CD4-positive, alpha-beta T cell (primary cell): ENCODE data around the gene SCAF4. TPM values are rescaled to one million over a fixed set of nuclear protein-coding genes. Genes with fewer than 3 reads are reported as not detected.
"Not testable (repeated sequence)": the region's sequence is repeated elsewhere in the genome, so short reads cannot be mapped to it uniquely, and the experiment has no call there.

Experiments used
- ATAC-seq: fragments of 200-7000 bp; cut with Tn5 transposase; one replicate; pipeline ENCODE4 v1.10.0; 2022; ENCODE audit warnings: mild to moderate bottlenecking; ENCODE audit not compliant: poor library complexity
- CTCF ChIA-PET: fragments of 350-600 bp; sonication (Branson Sonifier 250); formaldehyde crosslinking; loops from one replicate; lab custom pipeline; 2021; ENCODE audit warnings: antibody characterized with exemption, inconsistent platforms; lab: Charles Lee
- POLR2A ChIA-PET: fragments of 350-600 bp; sonication (Branson Sonifier 250); formaldehyde crosslinking; loops from one replicate; lab custom pipeline; 2021; ENCODE audit warnings: antibody characterized with exemption, inconsistent platforms; lab: Charles Lee
- DNase-seq, 14 experiments: peaks; one replicate each; pipeline ENCODE4 v3.0.0-alpha.2; 2013 to 2020; ENCODE audit warnings: mixed read lengths in 2 of 14
- H3K27ac ChIP-seq, 2 donors: one replicate each; pipeline versions ENCODE4 v1.5.1 to v1.7.0; 2013; ENCODE audit warnings: low read length in 2 of 2, low read depth in 1 of 2, mild to moderate bottlenecking in 1 of 2
- H3K27me3 ChIP-seq, 2 experiments: 1 replicate in 1 of 2; 2 replicates in 1 of 2; pipeline versions ENCODE4 v1.6.1 to v1.7.0; 2013; ENCODE audit warnings: low read length in 2 of 2, control low read depth in 1 of 2, mild to moderate bottlenecking in 1 of 2, moderate library complexity in 1 of 2; ENCODE audit not compliant: insufficient read depth in 2 of 2, control insufficient read depth in 1 of 2
- H3K36me3 ChIP-seq: one replicate; pipeline ENCODE4 v1.6.1; 2013; ENCODE audit warnings: low read length, control low read depth; ENCODE audit not compliant: insufficient read depth
- H3K4me1 ChIP-seq: one replicate; pipeline ENCODE4 v1.6.1; 2013; ENCODE audit warnings: low read length, control low read depth; ENCODE audit not compliant: insufficient read depth
- H3K4me3 ChIP-seq: one replicate; pipeline ENCODE4 v1.5.1; 2013; ENCODE audit warnings: mild to moderate bottlenecking, low read length, moderate library complexity
- H3K9me3 ChIP-seq, 2 experiments: 1 replicate in 1 of 2; 2 replicates in 1 of 2; pipeline versions ENCODE4 v1.6.1 to v1.7.0; 2013; ENCODE audit warnings: low read length in 2 of 2, mild to moderate bottlenecking in 2 of 2, control low read depth in 1 of 2, moderate library complexity in 1 of 2; ENCODE audit not compliant: control insufficient read depth in 1 of 2, insufficient read depth in 1 of 2
- H3K27ac Mint-ChIP-seq: one replicate; pipeline ENCODE4 v1.8.0; 2020; ENCODE audit warnings: mixed read lengths
- H3K27me3 Mint-ChIP-seq: one replicate; pipeline ENCODE4 v1.8.0; 2021; ENCODE audit warnings: mixed read lengths
- H3K36me3 Mint-ChIP-seq: one replicate; pipeline ENCODE4 v1.8.0; 2021; ENCODE audit warnings: low read depth, mixed read lengths
- H3K4me1 Mint-ChIP-seq: one replicate; pipeline ENCODE4 v1.8.0; 2021; ENCODE audit warnings: low read depth, mixed read lengths
- H3K4me3 Mint-ChIP-seq: one replicate; pipeline ENCODE4 v1.8.0; 2020; ENCODE audit warnings: mild to moderate bottlenecking, mixed read lengths
- H3K9me3 Mint-ChIP-seq: one replicate; pipeline ENCODE4 v1.8.0; 2020; ENCODE audit warnings: mixed read lengths
- intact Hi-C, 2 experiments: fragments of 100-400 bp; cut with DNase I in 1 of 2; cut with micrococcal nuclease in 1 of 2; formaldehyde crosslinking; loops; one replicate each; pipeline versions ENCODE4 v1.15.1 to v1.9.0; 2023 to 2025; cut with DNase I, micrococcal nuclease
- total RNA-seq, 174 experiments: library from RNA in 2 of 174; stranded (reverse) in 2 of 174; gene quantifications; one replicate each; pipeline ENCODE4 v1.2.3 and lab custom pipeline; 2021 to 2026
- TF ChIP-seq, protein P1 (sequence below): fragments of 200-600 bp; IDR thresholded peaks from one replicate; pipeline ENCODE4 v1.8.0; 2022; ENCODE audit warnings: antibody characterized with exemption, mild to moderate bottlenecking

The SCAF4 gene
- total RNA-seq, 2 experiments from 2014 or later: 56.1 to 57.8 TPM

DNA sequence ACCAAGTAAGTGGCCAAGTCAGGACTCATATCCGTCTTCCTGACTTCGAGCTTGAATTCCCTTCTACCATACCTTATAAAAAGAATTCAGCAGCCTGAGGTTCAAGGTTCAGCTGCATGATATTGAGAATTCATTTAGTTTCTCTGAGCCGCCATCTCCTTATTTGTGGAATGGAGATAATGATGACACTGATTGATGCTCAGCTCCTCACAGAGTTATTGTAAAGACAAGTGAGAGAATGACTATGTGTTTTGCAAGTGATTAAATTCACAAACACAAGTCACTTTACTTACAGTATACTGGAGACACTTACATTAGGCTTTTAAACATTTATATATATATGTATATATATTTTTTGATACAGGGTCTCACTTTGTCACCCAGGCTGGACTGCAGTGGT lies 39.8 kb upstream of the SCAF4 start:
- Mint-ChIP-seq H3K27ac (no peak overlapping the region), H3K36me3 (no peaks in the 10 kb centered on the region), H3K27me3 (no peaks in the 10 kb centered on the region), H3K4me1 (no peaks in the 10 kb centered on the region), H3K4me3 (no peak overlapping the region), H3K9me3 (no peaks in the 10 kb centered on the region)
- TF ChIP-seq, protein P1, sequence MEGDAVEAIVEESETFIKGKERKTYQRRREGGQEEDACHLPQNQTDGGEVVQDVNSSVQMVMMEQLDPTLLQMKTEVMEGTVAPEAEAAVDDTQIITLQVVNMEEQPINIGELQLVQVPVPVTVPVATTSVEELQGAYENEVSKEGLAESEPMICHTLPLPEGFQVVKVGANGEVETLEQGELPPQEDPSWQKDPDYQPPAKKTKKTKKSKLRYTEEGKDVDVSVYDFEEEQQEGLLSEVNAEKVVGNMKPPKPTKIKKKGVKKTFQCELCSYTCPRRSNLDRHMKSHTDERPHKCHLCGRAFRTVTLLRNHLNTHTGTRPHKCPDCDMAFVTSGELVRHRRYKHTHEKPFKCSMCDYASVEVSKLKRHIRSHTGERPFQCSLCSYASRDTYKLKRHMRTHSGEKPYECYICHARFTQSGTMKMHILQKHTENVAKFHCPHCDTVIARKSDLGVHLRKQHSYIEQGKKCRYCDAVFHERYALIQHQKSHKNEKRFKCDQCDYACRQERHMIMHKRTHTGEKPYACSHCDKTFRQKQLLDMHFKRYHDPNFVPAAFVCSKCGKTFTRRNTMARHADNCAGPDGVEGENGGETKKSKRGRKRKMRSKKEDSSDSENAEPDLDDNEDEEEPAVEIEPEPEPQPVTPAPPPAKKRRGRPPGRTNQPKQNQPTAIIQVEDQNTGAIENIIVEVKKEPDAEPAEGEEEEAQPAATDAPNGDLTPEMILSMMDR: no peak
- no peak for ATAC-seq
- Histone ChIP-seq H3K27ac (no peak overlapping the region), H3K4me1 (no peaks in the 10 kb centered on the region), H3K9me3 (no peaks in the 10 kb centered on the region), H3K36me3 (no peaks in the 10 kb centered on the region), H3K27me3 (no peaks in the 10 kb centered on the region), H3K4me3 (no peak overlapping the region)
- CTCF ChIA-PET: no interaction called here
- intact Hi-C loops: no loop called here
- DNase-seq: no peak
- POLR2A ChIA-PET: no interaction called here

DNA sequence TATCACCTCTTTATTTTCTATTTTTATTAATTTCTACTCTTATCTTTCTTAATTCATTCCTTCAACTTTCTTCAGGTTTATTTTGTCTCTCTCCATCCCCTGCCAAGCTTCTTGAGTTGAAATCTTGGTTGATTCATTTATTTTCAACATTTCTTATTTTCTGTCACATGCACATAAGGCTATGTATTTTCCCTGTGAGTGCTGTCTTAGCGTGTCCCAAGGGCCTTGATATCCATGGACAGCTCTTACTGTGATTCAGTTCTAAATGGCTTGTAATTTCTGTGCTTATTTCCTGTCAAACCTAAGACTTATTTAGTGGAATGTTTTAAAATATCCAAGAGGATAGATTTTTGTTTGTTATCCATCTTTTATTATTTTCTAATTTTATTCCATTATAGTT lies 36.8 kb upstream of the SCAF4 start:
- POLR2A ChIA-PET: no interaction called here

DNA sequence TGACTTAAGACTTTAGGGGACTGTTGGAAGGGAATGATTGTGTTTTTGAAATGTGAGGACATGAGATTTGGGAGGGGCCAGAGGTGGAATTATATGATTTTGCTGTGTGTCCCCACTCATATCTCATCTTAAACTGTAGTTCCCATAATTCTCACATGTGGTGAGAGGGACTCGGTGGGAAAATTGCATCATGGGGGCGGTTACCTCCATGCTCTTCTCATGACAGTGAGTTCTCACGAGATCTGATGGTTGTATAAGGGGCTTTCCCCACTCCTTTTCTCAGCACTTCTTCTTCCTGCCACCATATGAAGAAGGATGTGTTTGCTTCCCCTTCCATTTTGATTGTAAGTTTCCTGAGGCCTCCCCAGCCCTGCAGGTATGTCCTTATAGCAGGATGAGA lies 35.0 kb upstream of the SCAF4 start:
- H3K36me3 ChIP-seq: no peaks in the 10 kb centered on the region
- no peaks in the 10 kb centered on the region for H3K4me1 ChIP-seq
- ChIA-PET CTCF (no interaction called here), POLR2A (no interaction called here)
- Mint-ChIP-seq H3K36me3 (no peaks in the 10 kb centered on the region), H3K4me1 (no peaks in the 10 kb centered on the region), H3K4me3 (no peak overlapping the region), H3K27ac (no peak overlapping the region), H3K27me3 (peaks cover 19% of the 10 kb centered on the region), H3K9me3 (no peaks in the 10 kb centered on the region)
- TF ChIP-seq, protein P1: no peak
- no peak overlapping the region for H3K27ac ChIP-seq
- H3K4me3 ChIP-seq: no peak overlapping the region
- intact Hi-C loops: no loop called here
- no peaks in the 10 kb centered on the region for H3K27me3 ChIP-seq
- no peak for ATAC-seq
- DNase-seq: peak in 1 of 14 experiments; percentile 7
- no peaks in the 10 kb centered on the region for H3K9me3 ChIP-seq

More for the DNA sequence above, 36.8 kb upstream of the SCAF4 start:
- DNase-seq: no peak
- Mint-ChIP-seq H3K36me3 (no peaks in the 10 kb centered on the region), H3K9me3 (no peaks in the 10 kb centered on the region), H3K27me3 (peaks cover 1% of the 10 kb centered on the region), H3K4me1 (no peaks in the 10 kb centered on the region), H3K4me3 (no peak overlapping the region), H3K27ac (no peak overlapping the region)
- no peaks in the 10 kb centered on the region for H3K36me3 ChIP-seq
- H3K4me3 ChIP-seq: no peak overlapping the region
- no peaks in the 10 kb centered on the region for H3K9me3 ChIP-seq
- TF ChIP-seq, protein P1: no peak
- CTCF ChIA-PET: no interaction called here
- intact Hi-C loops: no loop called here
- no peaks in the 10 kb centered on the region for H3K27me3 ChIP-seq
- H3K4me1 ChIP-seq: no peaks in the 10 kb centered on the region
- no peak overlapping the region for H3K27ac ChIP-seq
- no peak for ATAC-seq

DNA sequence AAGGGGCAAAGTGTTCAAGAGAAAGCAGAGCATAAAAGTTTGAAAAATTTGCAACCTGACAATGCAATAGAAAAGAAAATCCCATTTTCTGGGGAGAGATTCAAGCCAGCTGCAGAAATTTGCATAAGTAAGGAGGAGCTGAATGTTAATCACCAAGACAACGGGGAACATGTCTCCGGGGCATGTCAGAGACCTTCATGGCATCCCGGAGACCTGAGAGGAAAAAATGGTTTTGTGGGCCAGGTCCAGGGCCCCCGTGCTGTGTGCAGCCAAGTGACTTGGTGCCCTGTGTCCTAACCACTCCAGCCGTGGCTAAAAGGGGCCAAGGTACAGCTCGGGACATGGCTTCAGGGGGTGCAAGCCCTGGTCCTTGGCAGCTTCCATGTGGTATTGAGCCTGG lies 33.9 kb upstream of the SCAF4 start:
- H3K36me3 Mint-ChIP-seq, H3K4me3 ChIP-seq: not testable (repeated sequence)

More for the DNA sequence above, 33.9 kb upstream of the SCAF4 start:
- peaks cover 23% of the 10 kb centered on the region for H3K27me3 Mint-ChIP-seq
- ATAC-seq, H3K27me3 ChIP-seq, H3K27ac ChIP-seq, H3K4me1 Mint-ChIP-seq, H3K4me1 ChIP-seq, POLR2A ChIA-PET, DNase-seq, H3K36me3 ChIP-seq, H3K9me3 Mint-ChIP-seq, H3K4me3 Mint-ChIP-seq, intact Hi-C loops, H3K27ac Mint-ChIP-seq, H3K9me3 ChIP-seq: not testable (repeated sequence)
- CTCF ChIA-PET: interaction anchor here (0.5 kb wide), 1 partner anchor 1130 kb away, joined by 3 read pairs; no protein-coding TSS in a partner anchor
